SK-N-SH treated with all-trans-retinoic acid at 6 μM for 48 hours (cell line): Measurements from ENCODE around the gene RBPJ.

Experiments used
- ATAC-seq: fragments of 200-7000 bp; cut with Tn5 transposase; 3 replicates; pipeline ENCODE4 v1.9.1; 2020; ENCODE audit warnings: mild to moderate bottlenecking, moderate library complexity
- ARNTL ChIP-seq: fragments of 450-650 bp; formaldehyde crosslinking; IDR thresholded peaks from 2 replicates; pipeline ENCODE4 v1.5.0; 2020; ENCODE audit warnings: low read depth, mild to moderate bottlenecking, moderate library complexity, borderline replicate concordance
- CSDC2 ChIP-seq: fragments of 250-450 bp; sonication (Bioruptor Pico); IDR thresholded peaks from 2 replicates; pipeline ENCODE4 v1.5.0; 2020; ENCODE audit warnings: mild to moderate bottlenecking, moderate library complexity
- ESRRG ChIP-seq: fragments of 250-450 bp; sonication (Bioruptor Pico); IDR thresholded peaks from 2 replicates; pipeline ENCODE4 v1.6.1; 2021; ENCODE audit warnings: mild to moderate bottlenecking
- GLIS3 ChIP-seq: fragments of 250-450 bp; sonication (Bioruptor Pico); IDR thresholded peaks from 2 replicates; pipeline ENCODE4 v1.5.0; 2020; ENCODE audit warnings: mild to moderate bottlenecking, moderate library complexity
- ISL1 ChIP-seq: fragments of 250-450 bp; sonication (Bioruptor Pico); IDR thresholded peaks from 2 replicates; pipeline ENCODE4 v2.1.2; 2022; ENCODE audit warnings: mild to moderate bottlenecking, moderate library complexity
- OSR1 ChIP-seq: fragments of 250-450 bp; sonication (Bioruptor Pico); IDR thresholded peaks from 2 replicates; pipeline ENCODE4 v1.8.0; 2022; ENCODE audit warnings: moderate library complexity, mild to moderate bottlenecking, inconsistent platforms
- PPARA ChIP-seq: fragments of 250-450 bp; sonication (Bioruptor Pico); IDR thresholded peaks from 2 replicates; pipeline ENCODE4 v1.5.0; 2020; ENCODE audit warnings: mild to moderate bottlenecking, borderline replicate concordance
- SNAI2 ChIP-seq: fragments of 250-450 bp; sonication (Bioruptor Pico); IDR thresholded peaks from 2 replicates; pipeline ENCODE4 v1.5.0; 2020; ENCODE audit warnings: mild to moderate bottlenecking, moderate library complexity
- TOX ChIP-seq: fragments of 250-450 bp; sonication (Bioruptor Pico); IDR thresholded peaks from 2 replicates; pipeline ENCODE4 v1.8.0; 2021; ENCODE audit warnings: mild to moderate bottlenecking, moderate library complexity, borderline replicate concordance
- TSHZ2 ChIP-seq: fragments of 250-450 bp; sonication (Bioruptor Pico); IDR thresholded peaks from 2 replicates; pipeline ENCODE4 v1.5.0; 2020; ENCODE audit warnings: mild to moderate bottlenecking, moderate library complexity
- ZFP30 ChIP-seq: fragments of 450-650 bp; formaldehyde crosslinking; IDR thresholded peaks from 2 replicates; pipeline ENCODE4 v1.5.0; 2022; ENCODE audit warnings: mild to moderate bottlenecking, moderate library complexity
- ZNF70 ChIP-seq: fragments of 450-650 bp; formaldehyde crosslinking; IDR thresholded peaks from 2 replicates; pipeline ENCODE4 v1.5.0; 2020; ENCODE audit warnings: mild to moderate bottlenecking, moderate library complexity
- ZNF8 ChIP-seq: fragments of 450-650 bp; formaldehyde crosslinking; IDR thresholded peaks from 2 replicates; pipeline ENCODE4 v1.5.0; 2020; ENCODE audit warnings: mild to moderate bottlenecking, moderate library complexity
- TF ChIP-seq, protein P1 (sequence below): fragments of 250-450 bp; sonication (Bioruptor Pico); IDR thresholded peaks from 2 replicates; pipeline ENCODE4 v1.8.0; 2021; ENCODE audit warnings: low read depth, mild to moderate bottlenecking, moderate library complexity, borderline replicate concordance
- TF ChIP-seq, protein P2 (sequence below): fragments of 250-450 bp; sonication (Bioruptor Pico); IDR thresholded peaks from 2 replicates; pipeline ENCODE4 v1.5.1; 2021; ENCODE audit warnings: mild to moderate bottlenecking, moderate library complexity
- TF ChIP-seq, protein P3 (sequence below): fragments of 250-450 bp; sonication (Bioruptor Pico); IDR thresholded peaks from 2 replicates; pipeline ENCODE4 v1.8.0; 2020; ENCODE audit warnings: mild to moderate bottlenecking, moderate library complexity, borderline replicate concordance

RBPJ gene

GRCh38 chr4:26273616-26273980 lies 47.2 kb upstream of the RBPJ start:
- ATAC-seq, result no peak
- TF ChIP-seq TSHZ2 (CRISPR knock-in tag) (no peak), ZFP30 (no peak), ZNF70 (CRISPR knock-in tag) (no peak), GLIS3 (CRISPR knock-in tag) (no peak), TOX (CRISPR knock-in tag) (no peak), ARNTL (CRISPR knock-in tag) (no peak), ESRRG (no peak), CSDC2 (CRISPR knock-in tag) (no peak)
- TF ChIP-seq, protein P1, sequence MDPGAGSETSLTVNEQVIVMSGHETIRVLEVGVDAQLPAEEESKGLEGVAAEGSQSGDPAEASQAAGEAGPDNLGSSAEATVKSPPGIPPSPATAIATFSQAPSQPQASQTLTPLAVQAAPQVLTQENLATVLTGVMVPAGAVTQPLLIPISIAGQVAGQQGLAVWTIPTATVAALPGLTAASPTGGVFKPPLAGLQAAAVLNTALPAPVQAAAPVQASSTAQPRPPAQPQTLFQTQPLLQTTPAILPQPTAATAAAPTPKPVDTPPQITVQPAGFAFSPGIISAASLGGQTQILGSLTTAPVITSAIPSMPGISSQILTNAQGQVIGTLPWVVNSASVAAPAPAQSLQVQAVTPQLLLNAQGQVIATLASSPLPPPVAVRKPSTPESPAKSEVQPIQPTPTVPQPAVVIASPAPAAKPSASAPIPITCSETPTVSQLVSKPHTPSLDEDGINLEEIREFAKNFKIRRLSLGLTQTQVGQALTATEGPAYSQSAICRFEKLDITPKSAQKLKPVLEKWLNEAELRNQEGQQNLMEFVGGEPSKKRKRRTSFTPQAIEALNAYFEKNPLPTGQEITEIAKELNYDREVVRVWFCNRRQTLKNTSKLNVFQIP (CRISPR knock-in tag), result no peak
- TF ChIP-seq, protein P2, sequence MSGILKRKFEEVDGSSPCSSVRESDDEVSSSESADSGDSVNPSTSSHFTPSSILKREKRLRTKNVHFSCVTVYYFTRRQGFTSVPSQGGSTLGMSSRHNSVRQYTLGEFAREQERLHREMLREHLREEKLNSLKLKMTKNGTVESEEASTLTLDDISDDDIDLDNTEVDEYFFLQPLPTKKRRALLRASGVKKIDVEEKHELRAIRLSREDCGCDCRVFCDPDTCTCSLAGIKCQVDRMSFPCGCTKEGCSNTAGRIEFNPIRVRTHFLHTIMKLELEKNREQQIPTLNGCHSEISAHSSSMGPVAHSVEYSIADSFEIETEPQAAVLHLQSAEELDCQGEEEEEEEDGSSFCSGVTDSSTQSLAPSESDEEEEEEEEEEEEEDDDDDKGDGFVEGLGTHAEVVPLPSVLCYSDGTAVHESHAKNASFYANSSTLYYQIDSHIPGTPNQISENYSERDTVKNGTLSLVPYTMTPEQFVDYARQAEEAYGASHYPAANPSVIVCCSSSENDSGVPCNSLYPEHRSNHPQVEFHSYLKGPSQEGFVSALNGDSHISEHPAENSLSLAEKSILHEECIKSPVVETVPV (CRISPR knock-in tag), result no peak
- TF ChIP-seq, protein P3, sequence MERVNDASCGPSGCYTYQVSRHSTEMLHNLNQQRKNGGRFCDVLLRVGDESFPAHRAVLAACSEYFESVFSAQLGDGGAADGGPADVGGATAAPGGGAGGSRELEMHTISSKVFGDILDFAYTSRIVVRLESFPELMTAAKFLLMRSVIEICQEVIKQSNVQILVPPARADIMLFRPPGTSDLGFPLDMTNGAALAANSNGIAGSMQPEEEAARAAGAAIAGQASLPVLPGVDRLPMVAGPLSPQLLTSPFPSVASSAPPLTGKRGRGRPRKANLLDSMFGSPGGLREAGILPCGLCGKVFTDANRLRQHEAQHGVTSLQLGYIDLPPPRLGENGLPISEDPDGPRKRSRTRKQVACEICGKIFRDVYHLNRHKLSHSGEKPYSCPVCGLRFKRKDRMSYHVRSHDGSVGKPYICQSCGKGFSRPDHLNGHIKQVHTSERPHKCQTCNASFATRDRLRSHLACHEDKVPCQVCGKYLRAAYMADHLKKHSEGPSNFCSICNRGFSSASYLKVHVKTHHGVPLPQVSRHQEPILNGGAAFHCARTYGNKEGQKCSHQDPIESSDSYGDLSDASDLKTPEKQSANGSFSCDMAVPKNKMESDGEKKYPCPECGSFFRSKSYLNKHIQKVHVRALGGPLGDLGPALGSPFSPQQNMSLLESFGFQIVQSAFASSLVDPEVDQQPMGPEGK (CRISPR knock-in tag), result no peak

- ATAC-seq, result no peak
- no peak for TF ChIP-seq OSR1
- no peak for TF ChIP-seq ZNF8 (CRISPR knock-in tag)
- TF ChIP-seq PPARA (CRISPR knock-in tag), result no peak
- no peak for TF ChIP-seq ISL1 (CRISPR knock-in tag)
- TF ChIP-seq, protein P3 (CRISPR knock-in tag), result no peak
- no peak for TF ChIP-seq SNAI2
- TF ChIP-seq, protein P2 (CRISPR knock-in tag), result no peak
- no peak for TF ChIP-seq TOX (CRISPR knock-in tag)
- TF ChIP-seq TSHZ2 (CRISPR knock-in tag), result no peak
Observed at GRCh38 chr4:26275281-26275680, 45.5 kb upstream of the RBPJ start.
